ENCODE data around the gene USP37.

Gene USP37

GRCh38 chr2:218431878-218432277 lies 136.3 kb downstream of the USP37 start:
- no peak for DNase-seq (ENCODE audit: low read depth in 2 of 2)

DNA sequence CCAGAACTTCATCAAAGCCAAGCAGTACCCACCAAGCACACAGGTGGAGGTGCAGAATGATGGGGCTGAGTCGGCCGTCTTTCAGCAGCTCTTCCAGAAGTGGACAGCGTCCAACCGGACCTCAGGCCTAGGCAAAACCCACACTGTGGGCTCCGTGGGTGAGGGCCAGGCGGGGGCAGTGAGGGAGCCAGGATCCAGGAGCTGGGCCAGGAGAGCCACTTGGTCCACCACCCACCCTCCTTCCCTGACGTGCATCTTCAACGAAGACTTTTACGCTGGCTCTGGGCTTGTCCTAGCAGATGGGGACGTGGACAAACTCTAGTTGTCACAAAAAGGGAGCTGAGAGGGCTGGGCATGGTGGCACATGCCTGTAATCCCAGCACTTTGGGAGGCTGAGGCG lies 137.4 kb downstream of the USP37 start:
- DNase-seq (ENCODE audit: low read depth in 2 of 2) = no peak

GRCh38 chr2:218429911-218430692 lies 138.0 kb downstream of the USP37 start:
- no peak for DNase-seq (ENCODE audit: low read depth in 2 of 2)

- DNase-seq (ENCODE audit: low read depth in 2 of 2) = no peak
Measured at GRCh38 chr2:218428846-218429558, 139.1 kb downstream of the USP37 start.

- no peak for DNase-seq (ENCODE audit: low read depth in 2 of 2)
Measured at GRCh38 chr2:218427741-218428140, 140.4 kb downstream of the USP37 start.

- DNase-seq (ENCODE audit: low read depth in 2 of 2) = no peak
Measured at GRCh38 chr2:218425531-218425930, 142.6 kb downstream of the USP37 start.

DNA sequence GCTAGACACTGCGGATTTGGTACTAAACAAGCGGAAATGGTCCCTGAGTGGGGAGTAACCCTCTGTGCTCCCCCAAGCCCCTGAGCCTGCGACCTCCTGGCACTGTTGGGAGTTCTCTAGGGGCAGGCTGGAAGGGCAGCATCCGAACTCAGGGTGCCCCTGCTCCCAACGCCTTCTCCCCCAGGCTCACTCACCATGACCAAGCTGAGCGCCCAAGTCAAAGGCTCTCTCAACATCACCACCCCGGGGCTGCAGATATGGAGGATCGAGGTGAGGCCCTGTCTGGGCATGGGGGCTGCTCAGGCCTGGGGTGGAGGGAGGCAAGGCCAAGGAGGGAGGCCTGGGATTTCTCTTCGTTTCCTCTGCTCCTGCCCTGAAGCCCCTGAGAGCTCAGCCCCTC lies 144.6 kb downstream of the USP37 start:
- no peak for DNase-seq (ENCODE audit: low read depth in 2 of 2)

- DNase-seq (ENCODE audit: low read depth in 2 of 2) = no peak
Measured at GRCh38 chr2:218422403-218423086, 145.6 kb downstream of the USP37 start.

DNA sequence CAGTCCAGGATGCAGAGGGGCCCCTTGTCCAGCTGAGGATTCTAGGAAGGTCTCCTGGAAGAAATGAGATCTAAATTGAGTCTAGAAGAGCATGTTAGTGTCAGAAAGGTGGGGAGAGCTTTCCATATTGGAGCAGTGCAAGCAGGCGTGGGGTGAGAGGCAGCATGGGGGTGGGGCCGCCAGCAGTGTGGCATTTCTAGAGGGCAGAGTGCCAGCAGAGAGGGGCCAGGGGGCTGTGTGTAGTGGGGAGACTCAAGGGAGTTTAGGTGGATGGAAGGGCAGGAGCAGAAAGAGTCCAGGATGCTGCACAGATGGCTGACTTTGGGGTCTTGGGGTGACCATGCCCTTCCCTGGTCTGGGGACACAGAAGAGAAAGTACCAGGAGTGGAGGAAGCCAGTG lies 147.1 kb downstream of the USP37 start:
- DNase-seq (ENCODE audit: low read depth in 2 of 2) = no peak

- no peak for DNase-seq (ENCODE audit: low read depth in 2 of 2)
Measured at GRCh38 chr2:218419630-218420216, 148.4 kb downstream of the USP37 start.

GRCh38 chr2:218418717-218419458 lies 149.3 kb downstream of the USP37 start, which contains the start of gene VIL1:
TSS of gene VIL1 (plus strand) at chr2:218419123. CDS start at chr2:218423779, 4,656 bp downstream.
- no peak for DNase-seq (ENCODE audit: low read depth in 2 of 2)

DNA sequence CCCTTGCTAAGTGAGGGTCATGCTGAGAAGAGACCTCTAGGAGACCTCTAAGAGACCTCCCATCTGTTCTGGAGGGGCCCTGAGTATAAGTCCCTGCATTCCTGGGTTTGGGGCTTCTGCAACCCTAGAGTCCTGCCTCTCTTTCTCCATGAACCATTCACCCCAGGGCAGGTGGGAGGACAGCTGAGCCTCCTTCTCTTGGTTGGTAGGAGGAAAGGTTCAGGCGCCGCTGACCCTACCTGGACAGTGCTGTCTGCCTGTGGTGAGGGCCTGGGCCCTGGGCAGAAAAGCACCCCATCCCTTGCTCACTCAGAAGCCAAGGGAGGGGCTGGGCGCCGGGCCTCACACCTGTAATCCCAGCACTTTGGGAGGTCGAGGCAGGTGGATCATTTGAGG lies 149.8 kb downstream of the USP37 start:
- DNase-seq (ENCODE audit: low read depth in 2 of 2) = no peak

DNA sequence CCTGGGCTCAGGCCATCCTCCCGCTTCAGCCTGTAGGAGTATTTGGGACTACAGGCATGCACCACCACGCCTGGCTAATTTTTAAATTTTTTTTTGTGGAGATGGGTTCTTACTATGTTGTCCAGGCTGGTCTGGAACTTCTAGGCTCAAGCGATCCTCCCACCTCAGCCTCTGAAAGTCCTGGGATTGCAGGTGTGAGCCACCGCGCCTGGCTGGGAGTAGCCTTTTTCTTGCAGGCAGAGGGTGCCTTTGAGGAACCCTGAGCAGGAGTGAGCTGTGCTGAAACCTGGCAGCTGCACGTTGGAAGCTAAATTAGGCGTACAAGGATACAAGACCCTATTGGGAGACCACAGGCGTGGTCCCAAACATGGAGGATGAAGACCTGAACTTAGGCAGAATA lies 160.4 kb downstream of the USP37 start:
- DNase-seq (ENCODE audit: low read depth in 2 of 2) = no peak

GRCh38 chr2:218406949-218407618 lies 161.1 kb downstream of the USP37 start:
- DNase-seq (ENCODE audit: low read depth in 2 of 2) = peak; percentile 42 to 58

- peak; percentile 94 to 96 for DNase-seq (ENCODE audit: low read depth in 2 of 2)
Measured at GRCh38 chr2:218406209-218406948, 161.8 kb downstream of the USP37 start.

- DNase-seq (ENCODE audit: low read depth in 2 of 2) = peak in 1 of 2 donors; percentile 8
Measured at GRCh38 chr2:218405746-218406208, 162.4 kb downstream of the USP37 start.

GRCh38 chr2:218405086-218405745 lies 162.9 kb downstream of the USP37 start:
- DNase-seq (ENCODE audit: low read depth in 2 of 2) = no peak

- DNase-seq (ENCODE audit: low read depth in 2 of 2) = no peak
Measured at GRCh38 chr2:218404351-218405085, 163.6 kb downstream of the USP37 start.

- no peak for DNase-seq (ENCODE audit: low read depth in 2 of 2)
Measured at GRCh38 chr2:218403810-218404209, 164.3 kb downstream of the USP37 start.

Measured in stimulated activated CD4-positive, alpha-beta T cell treated with anti-CD3 and anti-CD28 coated beads, Interleukin-4, amount 100 ng/mL, for 48 hours (primary cell).